GM03348 (cell line): ENCODE results near the gene SPAM1.
"Not testable (repeated sequence)": the region's sequence is repeated elsewhere in the genome, so short reads cannot be mapped to it uniquely, and the experiment has no call there.

ENCODE experiments used
- DNase-seq: peaks from one replicate; pipeline ENCODE4 v3.0.0; 2012; ENCODE audit warnings: low spot score

The SPAM1 gene

GRCh38 chr7:123924941-123925340, at the start of gene SPAM1:
Gene SPAM1 (plus strand): TSS chr7:123925241. CDS start chr7:123953571, 28,330 bp downstream.
- no peak for DNase-seq

GRCh38 chr7:123876557-123877256, 48.3 kb upstream of the SPAM1 start:
- no peak for DNase-seq

DNA sequence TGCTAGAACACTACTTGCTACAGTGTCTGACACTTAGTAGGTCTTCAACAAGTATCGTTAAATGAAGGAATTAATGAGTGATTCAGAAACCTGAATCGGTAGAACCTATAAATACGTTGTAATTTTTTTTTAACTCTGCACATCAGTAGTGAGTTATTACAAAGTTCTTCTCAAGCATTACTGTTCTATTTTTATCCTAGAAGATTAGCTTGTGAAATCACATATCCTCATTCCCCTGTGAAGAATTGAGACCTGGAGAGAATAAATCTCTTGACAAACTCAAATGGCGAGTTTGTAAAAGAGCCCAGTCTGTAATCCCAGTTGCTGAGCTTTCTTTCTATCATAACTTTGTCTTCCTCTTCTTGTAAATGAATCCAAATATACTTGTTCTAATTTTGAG, 45.4 kb upstream of the SPAM1 start:
- no peak for DNase-seq

DNA sequence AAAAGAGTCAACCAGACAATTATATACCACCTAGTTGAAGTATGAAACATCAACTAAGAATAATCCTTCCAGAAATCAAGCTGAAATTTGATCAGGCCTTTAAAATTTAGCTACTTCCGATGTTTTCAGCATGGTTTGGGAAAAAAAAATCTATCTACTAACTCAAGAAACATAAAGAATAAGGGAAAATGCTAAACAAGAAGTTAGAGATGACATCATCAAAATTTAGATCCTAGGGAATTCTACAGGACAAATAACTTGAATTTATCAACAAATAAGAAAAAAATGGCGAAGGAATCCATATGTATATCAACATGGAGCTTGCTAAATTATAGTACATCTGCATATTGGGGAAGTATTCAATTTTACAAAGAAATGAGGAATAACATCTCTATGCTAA, 43.7 kb upstream of the SPAM1 start:
- DNase-seq = no peak

GRCh38 chr7:123883154-123883553, 41.9 kb upstream of the SPAM1 start:
- DNase-seq = no peak

DNA sequence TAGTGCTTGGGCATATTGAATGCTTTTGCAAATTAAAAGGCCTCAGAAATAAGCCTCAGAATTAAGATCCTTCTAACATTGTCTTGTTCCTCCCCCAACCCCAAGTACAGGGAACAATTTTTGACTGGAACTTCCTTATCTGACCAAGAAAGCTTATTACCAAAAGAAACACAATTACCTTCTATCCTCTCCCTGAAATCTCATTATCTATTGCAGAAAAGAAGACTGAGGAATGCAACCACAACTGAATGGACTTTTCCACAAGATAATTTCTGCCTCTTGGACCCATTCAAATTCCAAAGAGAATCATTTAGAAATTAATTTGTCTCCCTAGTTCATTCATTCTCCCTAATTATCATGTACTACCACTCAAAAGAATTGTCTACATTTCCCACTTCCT, 36.8 kb upstream of the SPAM1 start:
- no peak for DNase-seq

DNA sequence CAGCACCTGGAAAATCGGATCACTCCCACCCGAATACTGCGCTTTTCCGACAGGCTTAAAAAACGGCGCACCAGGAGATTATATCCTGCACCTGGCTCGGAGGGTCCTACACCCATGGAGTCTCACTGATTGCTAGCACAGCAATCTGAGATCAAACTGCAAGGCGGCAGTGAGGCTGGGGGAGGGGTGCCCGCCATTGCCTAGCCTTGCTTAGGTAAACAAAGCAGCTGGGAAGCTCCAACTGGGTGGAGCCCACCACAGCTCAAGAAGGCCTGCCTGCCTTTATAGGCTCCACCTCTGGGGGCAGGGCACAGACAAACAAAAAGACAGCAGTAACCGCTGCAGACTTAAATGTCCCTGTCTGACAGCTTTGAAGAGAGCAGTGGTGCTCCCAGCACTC, 30.3 kb upstream of the SPAM1 start:
- not testable (repeated sequence) for DNase-seq

GRCh38 chr7:123901101-123901500, 23.9 kb upstream of the SPAM1 start:
- DNase-seq = no peak

DNA sequence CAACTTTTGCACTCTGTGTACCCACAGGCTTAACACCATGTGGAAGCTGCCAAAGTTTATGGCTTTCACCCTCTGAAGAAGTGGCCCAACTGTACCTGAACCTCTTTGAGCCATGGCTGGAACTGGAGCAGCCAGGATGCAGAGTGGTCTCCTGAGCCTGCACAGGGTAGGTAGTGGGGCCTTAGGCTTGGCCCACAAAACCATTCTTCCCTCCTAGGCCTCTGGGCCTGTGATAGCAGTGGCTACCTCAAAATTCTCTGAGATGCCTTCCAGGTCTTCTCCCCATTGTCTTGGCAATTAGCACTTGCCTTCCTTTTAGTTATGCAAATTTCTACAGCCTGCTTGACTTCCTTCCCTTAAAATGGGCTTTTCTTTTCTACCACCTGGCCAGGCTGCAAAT, 19.3 kb upstream of the SPAM1 start:
- DNase-seq = no peak

GRCh38 chr7:123916240-123916724, 8.8 kb upstream of the SPAM1 start:
- peak; percentile 3 for DNase-seq

- no peak for DNase-seq
These were observed 7.2 kb upstream of the SPAM1 start for GRCh38 chr7:123917878-123918277.

- no peak for DNase-seq
These were observed 6.7 kb upstream of the SPAM1 start for GRCh38 chr7:123918309-123918708.

GRCh38 chr7:123923599-123923998, 1.4 kb upstream of the SPAM1 start:
- no peak for DNase-seq

GRCh38 chr7:123929107-123929506, 4.1 kb downstream of the SPAM1 start:
- no peak for DNase-seq

- DNase-seq = no peak
These were observed 4.6 kb downstream of the SPAM1 start for GRCh38 chr7:123929655-123930054.

- DNase-seq = no peak
These were observed 10.7 kb downstream of the SPAM1 start for GRCh38 chr7:123935436-123936381.

DNA sequence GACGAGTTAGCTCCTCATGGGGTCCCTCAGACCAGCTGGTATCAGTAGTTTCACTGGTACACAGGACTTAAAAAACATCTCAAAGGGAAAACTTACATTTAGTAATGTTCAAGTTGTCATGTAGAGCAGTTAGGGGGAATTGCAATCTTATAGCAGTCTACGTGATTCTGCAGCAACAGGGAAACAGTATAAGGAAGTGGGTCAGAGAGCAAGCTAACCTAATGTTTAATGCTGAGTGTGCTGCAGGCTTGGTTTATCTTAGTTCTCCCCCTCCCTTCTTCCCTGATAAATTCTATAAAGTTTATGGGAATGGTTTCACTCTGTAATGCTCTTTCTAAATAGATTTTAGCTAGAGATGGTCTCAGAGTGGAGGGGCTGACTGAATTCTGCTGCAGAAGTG, 11.3 kb downstream of the SPAM1 start:
- DNase-seq = no peak

- no peak for DNase-seq
These were observed 14.7 kb downstream of the SPAM1 start for GRCh38 chr7:123939784-123940183.

GRCh38 chr7:123941391-123942180, 16.5 kb downstream of the SPAM1 start:
- no peak for DNase-seq

- no peak for DNase-seq
These were observed 19.4 kb downstream of the SPAM1 start for GRCh38 chr7:123944395-123944794.

DNA sequence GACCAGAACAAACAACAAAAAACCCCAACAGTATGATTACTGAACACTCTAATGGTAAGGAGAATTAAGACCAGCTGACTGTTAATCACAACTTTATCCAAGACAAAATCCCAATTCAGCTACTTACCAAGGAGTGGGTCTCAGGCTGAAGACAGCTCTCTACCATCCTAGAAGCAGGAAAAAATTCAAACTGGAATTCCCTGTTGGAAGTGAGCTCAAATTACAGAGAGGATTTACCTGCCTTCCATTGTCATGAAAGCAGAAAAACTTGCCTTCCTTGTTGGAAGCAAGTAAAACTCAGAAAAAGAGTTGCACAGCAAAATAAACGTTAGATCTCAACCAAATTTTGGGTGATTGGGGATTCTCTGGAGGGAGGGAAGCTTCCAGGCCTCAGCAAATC, 20.9 kb downstream of the SPAM1 start:
- no peak for DNase-seq

DNA sequence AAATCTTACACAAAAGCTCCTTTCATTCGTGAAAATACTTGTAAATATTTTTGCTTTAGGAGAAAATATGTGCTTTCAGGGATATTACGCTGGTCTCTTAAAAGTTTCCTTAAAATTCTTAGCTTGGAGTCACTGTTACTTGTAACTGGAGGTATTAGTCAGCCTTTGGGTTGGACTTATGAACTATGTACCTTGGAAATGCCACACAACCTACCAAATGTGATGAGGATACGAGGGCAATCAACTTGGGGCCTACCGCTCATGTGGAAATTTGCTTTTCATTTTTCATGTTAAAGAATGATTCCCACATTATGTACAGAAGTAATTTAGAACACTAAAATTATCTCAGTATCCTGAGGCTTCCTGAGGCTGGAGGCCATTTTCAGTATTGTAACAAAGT, 23.1 kb downstream of the SPAM1 start:
- DNase-seq = no peak
